Fibroblast of the conjunctiva (primary cell): ENCODE results near the gene RAET1G.
"Not testable (repeated sequence)": the region's sequence is repeated elsewhere in the genome, so short reads cannot be mapped to it uniquely, and the experiment has no call there.

Experiments
- DNase-seq: peaks from one replicate; pipeline ENCODE4 v3.0.0-alpha.2; 2010; ENCODE audit warnings: low read depth

The RAET1G gene

GRCh38 chr6:149913540-149914240, 9.2 kb downstream of the RAET1G start:
- DNase-seq, result no peak

GRCh38 chr6:149913085-149913484, 9.8 kb downstream of the RAET1G start:
- no peak for DNase-seq

GRCh38 chr6:149912680-149913079, 10.2 kb downstream of the RAET1G start:
- DNase-seq, result not testable (repeated sequence)

- no peak for DNase-seq
These were observed 12.2 kb downstream of the RAET1G start for GRCh38 chr6:149910721-149911151.

GRCh38 chr6:149909701-149910470, 13.0 kb downstream of the RAET1G start:
- no peak for DNase-seq

- not testable (repeated sequence) for DNase-seq
These were observed 14.4 kb downstream of the RAET1G start for GRCh38 chr6:149908480-149908879.

GRCh38 chr6:149907317-149907716, 15.6 kb downstream of the RAET1G start:
- DNase-seq, result no peak

- no peak for DNase-seq
These were observed 16.5 kb downstream of the RAET1G start for GRCh38 chr6:149906405-149906804.

- DNase-seq, result no peak
These were observed 17.0 kb downstream of the RAET1G start for GRCh38 chr6:149905911-149906371.

GRCh38 chr6:149905371-149905910, 17.5 kb downstream of the RAET1G start:
- no peak for DNase-seq

- no peak for DNase-seq
These were observed 18.1 kb downstream of the RAET1G start for GRCh38 chr6:149904661-149905370.

GRCh38 chr6:149903938-149904611, 18.8 kb downstream of the RAET1G start:
- DNase-seq, result no peak

GRCh38 chr6:149901444-149902140, 21.3 kb downstream of the RAET1G start:
- DNase-seq, result no peak

- DNase-seq, result no peak
These were observed 22.1 kb downstream of the RAET1G start for GRCh38 chr6:149900620-149901443.

GRCh38 chr6:149899926-149900619, 22.8 kb downstream of the RAET1G start:
- no peak for DNase-seq

GRCh38 chr6:149899486-149899885, 23.4 kb downstream of the RAET1G start:
- DNase-seq, result no peak

GRCh38 chr6:149898966-149899365, 24.0 kb downstream of the RAET1G start:
- no peak for DNase-seq

GRCh38 chr6:149897855-149898744, 24.8 kb downstream of the RAET1G start, which contains the start of gene RAET1E:
Gene RAET1E (minus strand): TSS chr6:149898113. CDS start chr6:149890901, 7,212 bp downstream.
- no peak for DNase-seq
